ENCODE data around the gene FOLR3. TPM values are rescaled to one million over a fixed set of nuclear protein-coding genes. Genes with fewer than 3 reads are reported as not detected.
A peak's percentile ranks its signal among the peaks of the same experiment; 100 is the strongest.

The FOLR3 gene
- total and polyA plus RNA-seq, 2 experiments from 2014 or later, result not detected

DNA sequence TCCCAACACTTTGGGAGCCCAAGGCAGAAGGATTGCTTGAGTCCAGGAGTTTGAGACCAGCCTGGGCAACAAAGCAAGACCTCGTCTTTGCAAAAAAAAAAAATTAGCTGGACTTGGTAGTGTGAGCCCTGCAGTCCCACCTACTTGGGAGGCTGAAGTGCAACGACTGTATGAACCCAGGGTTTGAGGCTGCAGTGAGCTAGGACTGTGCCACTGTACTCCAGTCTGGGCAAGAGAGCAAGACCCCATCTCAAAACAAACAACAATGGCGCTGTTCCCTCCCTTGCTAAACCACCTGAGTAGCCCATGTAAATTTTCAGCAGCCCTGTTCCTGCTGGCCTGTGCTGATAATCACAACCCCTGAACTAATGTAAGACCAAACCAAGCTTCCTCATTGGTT is 35.5 kb upstream of the FOLR3 start:
- Histone ChIP-seq H3K27ac (ENCODE audit: low read depth) (no peak overlapping the region), H3K4me1 (ENCODE audit: insufficient read depth) (peaks cover 6% of the 10 kb centered on the region; the same call in 1 of the 2 replicates), H3K9me2 (ENCODE audit: insufficient read depth) (no peaks in the 10 kb centered on the region), H3K27me3 (ENCODE audit: insufficient read depth) (no peaks in the 10 kb centered on the region), H4K20me1 (replicated peaks; ENCODE audit: insufficient read depth) (peaks cover 3% of the 10 kb centered on the region), H3K79me2 (replicated peaks; ENCODE audit: insufficient read depth) (peaks cover 29% of the 10 kb centered on the region), H3K4me3 (no peak overlapping the region), H2AFZ (no peak overlapping the region), H3K36me3 (ENCODE audit: insufficient read depth) (peaks cover 5% of the 10 kb centered on the region; the same call in 1 of the 2 replicates), H3F3A (replicated peaks; ENCODE audit: low read depth) (peaks cover 9% of the 10 kb centered on the region; the same call in 1 of the 2 replicates), H3K4me2 (no peak overlapping the region)
- ATAC-seq, result no peak
- Mint-ChIP-seq H3K4me1 (peaks cover 29% of the 10 kb centered on the region), H3K27me3 (ENCODE audit: insufficient read depth, low read depth, poor library complexity) (peaks cover 17% of the 10 kb centered on the region), H3K36me3 (ENCODE audit: low read depth) (peaks cover 49% of the 10 kb centered on the region), H3K27ac (peak overlapping the region; percentile 82; the same call in 1 of the 2 replicates), H3K4me3 (no peak overlapping the region), H3K9me3 (no peaks in the 10 kb centered on the region; the same call in 1 of the 3 replicates)
- TF ChIP-seq, protein P1, sequence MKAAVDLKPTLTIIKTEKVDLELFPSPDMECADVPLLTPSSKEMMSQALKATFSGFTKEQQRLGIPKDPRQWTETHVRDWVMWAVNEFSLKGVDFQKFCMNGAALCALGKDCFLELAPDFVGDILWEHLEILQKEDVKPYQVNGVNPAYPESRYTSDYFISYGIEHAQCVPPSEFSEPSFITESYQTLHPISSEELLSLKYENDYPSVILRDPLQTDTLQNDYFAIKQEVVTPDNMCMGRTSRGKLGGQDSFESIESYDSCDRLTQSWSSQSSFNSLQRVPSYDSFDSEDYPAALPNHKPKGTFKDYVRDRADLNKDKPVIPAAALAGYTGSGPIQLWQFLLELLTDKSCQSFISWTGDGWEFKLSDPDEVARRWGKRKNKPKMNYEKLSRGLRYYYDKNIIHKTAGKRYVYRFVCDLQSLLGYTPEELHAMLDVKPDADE (IDR thresholded peaks at IDR 0.05), result no peak
- TF ChIP-seq, protein P2, sequence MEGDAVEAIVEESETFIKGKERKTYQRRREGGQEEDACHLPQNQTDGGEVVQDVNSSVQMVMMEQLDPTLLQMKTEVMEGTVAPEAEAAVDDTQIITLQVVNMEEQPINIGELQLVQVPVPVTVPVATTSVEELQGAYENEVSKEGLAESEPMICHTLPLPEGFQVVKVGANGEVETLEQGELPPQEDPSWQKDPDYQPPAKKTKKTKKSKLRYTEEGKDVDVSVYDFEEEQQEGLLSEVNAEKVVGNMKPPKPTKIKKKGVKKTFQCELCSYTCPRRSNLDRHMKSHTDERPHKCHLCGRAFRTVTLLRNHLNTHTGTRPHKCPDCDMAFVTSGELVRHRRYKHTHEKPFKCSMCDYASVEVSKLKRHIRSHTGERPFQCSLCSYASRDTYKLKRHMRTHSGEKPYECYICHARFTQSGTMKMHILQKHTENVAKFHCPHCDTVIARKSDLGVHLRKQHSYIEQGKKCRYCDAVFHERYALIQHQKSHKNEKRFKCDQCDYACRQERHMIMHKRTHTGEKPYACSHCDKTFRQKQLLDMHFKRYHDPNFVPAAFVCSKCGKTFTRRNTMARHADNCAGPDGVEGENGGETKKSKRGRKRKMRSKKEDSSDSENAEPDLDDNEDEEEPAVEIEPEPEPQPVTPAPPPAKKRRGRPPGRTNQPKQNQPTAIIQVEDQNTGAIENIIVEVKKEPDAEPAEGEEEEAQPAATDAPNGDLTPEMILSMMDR (conservative IDR thresholded peaks at IDR 0.05; ENCODE audit: low read depth in 2 of 2), result no peak
- TF ChIP-seq, protein P3, sequence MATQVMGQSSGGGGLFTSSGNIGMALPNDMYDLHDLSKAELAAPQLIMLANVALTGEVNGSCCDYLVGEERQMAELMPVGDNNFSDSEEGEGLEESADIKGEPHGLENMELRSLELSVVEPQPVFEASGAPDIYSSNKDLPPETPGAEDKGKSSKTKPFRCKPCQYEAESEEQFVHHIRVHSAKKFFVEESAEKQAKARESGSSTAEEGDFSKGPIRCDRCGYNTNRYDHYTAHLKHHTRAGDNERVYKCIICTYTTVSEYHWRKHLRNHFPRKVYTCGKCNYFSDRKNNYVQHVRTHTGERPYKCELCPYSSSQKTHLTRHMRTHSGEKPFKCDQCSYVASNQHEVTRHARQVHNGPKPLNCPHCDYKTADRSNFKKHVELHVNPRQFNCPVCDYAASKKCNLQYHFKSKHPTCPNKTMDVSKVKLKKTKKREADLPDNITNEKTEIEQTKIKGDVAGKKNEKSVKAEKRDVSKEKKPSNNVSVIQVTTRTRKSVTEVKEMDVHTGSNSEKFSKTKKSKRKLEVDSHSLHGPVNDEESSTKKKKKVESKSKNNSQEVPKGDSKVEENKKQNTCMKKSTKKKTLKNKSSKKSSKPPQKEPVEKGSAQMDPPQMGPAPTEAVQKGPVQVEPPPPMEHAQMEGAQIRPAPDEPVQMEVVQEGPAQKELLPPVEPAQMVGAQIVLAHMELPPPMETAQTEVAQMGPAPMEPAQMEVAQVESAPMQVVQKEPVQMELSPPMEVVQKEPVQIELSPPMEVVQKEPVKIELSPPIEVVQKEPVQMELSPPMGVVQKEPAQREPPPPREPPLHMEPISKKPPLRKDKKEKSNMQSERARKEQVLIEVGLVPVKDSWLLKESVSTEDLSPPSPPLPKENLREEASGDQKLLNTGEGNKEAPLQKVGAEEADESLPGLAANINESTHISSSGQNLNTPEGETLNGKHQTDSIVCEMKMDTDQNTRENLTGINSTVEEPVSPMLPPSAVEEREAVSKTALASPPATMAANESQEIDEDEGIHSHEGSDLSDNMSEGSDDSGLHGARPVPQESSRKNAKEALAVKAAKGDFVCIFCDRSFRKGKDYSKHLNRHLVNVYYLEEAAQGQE (IDR thresholded peaks at IDR 0.05; ENCODE audit: unreplicated experiment), result no peak
- TF ChIP-seq ZNF114 (CRISPR knock-in tag; IDR thresholded peaks at IDR 0.05), result no peak
- TF ChIP-seq POLR2AphosphoS5 (IDR thresholded peaks at IDR 0.05; ENCODE audit: low read depth), result no peak
- TF ChIP-seq JUNB (IDR thresholded peaks at IDR 0.05; ENCODE audit: unreplicated experiment), result no peak
- TF ChIP-seq ZNF331 (CRISPR knock-in tag; IDR thresholded peaks at IDR 0.05; ENCODE audit: low read depth), result no peak
- TF ChIP-seq STAT1 (IDR thresholded peaks at IDR 0.05; ENCODE audit: unreplicated experiment), result no peak
- TF ChIP-seq, protein P4, sequence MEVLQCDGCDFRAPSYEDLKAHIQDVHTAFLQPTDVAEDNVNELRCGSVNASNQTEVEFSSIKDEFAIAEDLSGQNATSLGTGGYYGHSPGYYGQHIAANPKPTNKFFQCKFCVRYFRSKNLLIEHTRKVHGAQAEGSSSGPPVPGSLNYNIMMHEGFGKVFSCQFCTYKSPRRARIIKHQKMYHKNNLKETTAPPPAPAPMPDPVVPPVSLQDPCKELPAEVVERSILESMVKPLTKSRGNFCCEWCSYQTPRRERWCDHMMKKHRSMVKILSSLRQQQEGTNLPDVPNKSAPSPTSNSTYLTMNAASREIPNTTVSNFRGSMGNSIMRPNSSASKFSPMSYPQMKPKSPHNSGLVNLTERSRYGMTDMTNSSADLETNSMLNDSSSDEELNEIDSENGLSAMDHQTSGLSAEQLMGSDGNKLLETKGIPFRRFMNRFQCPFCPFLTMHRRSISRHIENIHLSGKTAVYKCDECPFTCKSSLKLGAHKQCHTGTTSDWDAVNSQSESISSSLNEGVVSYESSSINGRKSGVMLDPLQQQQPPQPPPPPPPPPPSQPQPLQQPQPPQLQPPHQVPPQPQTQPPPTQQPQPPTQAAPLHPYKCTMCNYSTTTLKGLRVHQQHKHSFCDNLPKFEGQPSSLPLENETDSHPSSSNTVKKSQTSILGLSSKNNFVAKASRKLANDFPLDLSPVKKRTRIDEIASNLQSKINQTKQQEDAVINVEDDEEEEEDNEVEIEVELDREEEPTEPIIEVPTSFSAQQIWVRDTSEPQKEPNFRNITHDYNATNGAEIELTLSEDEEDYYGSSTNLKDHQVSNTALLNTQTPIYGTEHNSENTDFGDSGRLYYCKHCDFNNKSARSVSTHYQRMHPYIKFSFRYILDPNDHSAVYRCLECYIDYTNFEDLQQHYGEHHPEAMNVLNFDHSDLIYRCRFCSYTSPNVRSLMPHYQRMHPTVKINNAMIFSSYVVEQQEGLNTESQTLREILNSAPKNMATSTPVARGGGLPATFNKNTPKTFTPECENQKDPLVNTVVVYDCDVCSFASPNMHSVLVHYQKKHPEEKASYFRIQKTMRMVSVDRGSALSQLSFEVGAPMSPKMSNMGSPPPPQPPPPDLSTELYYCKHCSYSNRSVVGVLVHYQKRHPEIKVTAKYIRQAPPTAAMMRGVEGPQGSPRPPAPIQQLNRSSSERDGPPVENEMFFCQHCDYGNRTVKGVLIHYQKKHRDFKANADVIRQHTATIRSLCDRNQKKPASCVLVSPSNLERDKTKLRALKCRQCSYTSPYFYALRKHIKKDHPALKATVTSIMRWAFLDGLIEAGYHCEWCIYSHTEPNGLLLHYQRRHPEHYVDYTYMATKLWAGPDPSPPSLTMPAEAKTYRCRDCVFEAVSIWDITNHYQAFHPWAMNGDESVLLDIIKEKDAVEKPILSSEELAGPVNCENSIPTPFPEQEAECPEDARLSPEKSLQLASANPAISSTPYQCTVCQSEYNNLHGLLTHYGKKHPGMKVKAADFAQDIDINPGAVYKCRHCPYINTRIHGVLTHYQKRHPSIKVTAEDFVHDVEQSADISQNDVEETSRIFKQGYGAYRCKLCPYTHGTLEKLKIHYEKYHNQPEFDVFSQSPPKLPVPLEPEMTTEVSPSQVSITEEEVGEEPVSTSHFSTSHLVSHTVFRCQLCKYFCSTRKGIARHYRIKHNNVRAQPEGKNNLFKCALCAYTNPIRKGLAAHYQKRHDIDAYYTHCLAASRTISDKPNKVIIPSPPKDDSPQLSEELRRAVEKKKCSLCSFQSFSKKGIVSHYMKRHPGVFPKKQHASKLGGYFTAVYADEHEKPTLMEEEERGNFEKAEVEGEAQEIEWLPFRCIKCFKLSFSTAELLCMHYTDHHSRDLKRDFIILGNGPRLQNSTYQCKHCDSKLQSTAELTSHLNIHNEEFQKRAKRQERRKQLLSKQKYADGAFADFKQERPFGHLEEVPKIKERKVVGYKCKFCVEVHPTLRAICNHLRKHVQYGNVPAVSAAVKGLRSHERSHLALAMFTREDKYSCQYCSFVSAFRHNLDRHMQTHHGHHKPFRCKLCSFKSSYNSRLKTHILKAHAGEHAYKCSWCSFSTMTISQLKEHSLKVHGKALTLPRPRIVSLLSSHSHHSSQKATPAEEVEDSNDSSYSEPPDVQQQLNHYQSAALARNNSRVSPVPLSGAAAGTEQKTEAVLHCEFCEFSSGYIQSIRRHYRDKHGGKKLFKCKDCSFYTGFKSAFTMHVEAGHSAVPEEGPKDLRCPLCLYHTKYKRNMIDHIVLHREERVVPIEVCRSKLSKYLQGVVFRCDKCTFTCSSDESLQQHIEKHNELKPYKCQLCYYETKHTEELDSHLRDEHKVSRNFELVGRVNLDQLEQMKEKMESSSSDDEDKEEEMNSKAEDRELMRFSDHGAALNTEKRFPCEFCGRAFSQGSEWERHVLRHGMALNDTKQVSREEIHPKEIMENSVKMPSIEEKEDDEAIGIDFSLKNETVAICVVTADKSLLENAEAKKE (CRISPR knock-in tag; IDR thresholded peaks at IDR 0.05), result no peak
- no peak for TF ChIP-seq CREB1 (CRISPR knock-in tag; IDR thresholded peaks at IDR 0.05; ENCODE audit: low read depth)
- no peak for DNase-seq (ENCODE audit: low spot score)

Data from GM23338 (cell line).